CD14-positive monocyte (primary cell): Measurements from ENCODE around the gene SAP30. TPM values are rescaled to one million over a fixed set of nuclear protein-coding genes. Genes with fewer than 3 reads are reported as not detected.
A peak's percentile ranks its signal among the peaks of the same experiment; 100 is the strongest.

ENCODE experiments used
- DNase-seq, 3 donors: peaks; one replicate each; pipeline ENCODE4 v3.0.0-alpha.2; 2011 to 2022
- H2AFZ ChIP-seq: 2 replicates; pipeline ENCODE4 v1.6.0; 2012; ENCODE audit warnings: mild to moderate bottlenecking, low read depth, low read length, inconsistent platforms; ENCODE audit not compliant: insufficient read depth, poor library complexity, severe bottlenecking
- H3K27ac ChIP-seq, 2 donors: 1 replicate in 1 of 2; 2 replicates in 1 of 2; pipeline ENCODE4 v1.5.1; 2012 to 2013; ENCODE audit warnings: low read length in 2 of 2, control low read depth in 1 of 2, inconsistent platforms in 1 of 2, low read depth in 1 of 2, mild to moderate bottlenecking in 1 of 2
- H3K27me3 ChIP-seq, 2 donors: one replicate each; pipeline versions ENCODE4 v1.6.0 to v1.6.1; 2011 to 2013; ENCODE audit warnings: low read length in 2 of 2; ENCODE audit not compliant: control insufficient read depth in 2 of 2, insufficient read depth in 2 of 2
- H3K36me3 ChIP-seq, 2 donors: replicated peaks in 1 of 2; 1 replicate in 1 of 2; 2 replicates in 1 of 2; pipeline versions ENCODE4 v1.5.1 to v1.6.1; 2012 to 2013; ENCODE audit warnings: low read length in 2 of 2, control low read depth in 1 of 2, inconsistent platforms in 1 of 2, mild to moderate bottlenecking in 1 of 2; ENCODE audit not compliant: insufficient read depth in 2 of 2, control insufficient read depth in 1 of 2
- H3K4me1 ChIP-seq, 2 donors: 1 replicate in 1 of 2; 2 replicates in 1 of 2; pipeline versions ENCODE4 v1.5.1 to v1.6.1; 2012 to 2013; ENCODE audit warnings: low read length in 2 of 2, control low read depth in 1 of 2, inconsistent platforms in 1 of 2, mild to moderate bottlenecking in 1 of 2, moderate library complexity in 1 of 2; ENCODE audit not compliant: insufficient read depth in 2 of 2, control insufficient read depth in 1 of 2
- H3K4me2 ChIP-seq: replicated peaks from 2 replicates; pipeline ENCODE3; 2012; ENCODE audit warnings: low read length, moderate library complexity, mild to moderate bottlenecking; ENCODE audit not compliant: poor library complexity, severe bottlenecking; ENCODE audit errors: extremely low read depth
- H3K4me3 ChIP-seq, 3 experiments: fragments of 200-600 bp in 1 of 3; sonication (generic) in 1 of 3; replicated peaks in 1 of 3; 1 replicate in 2 of 3; 2 replicates in 1 of 3; pipeline ENCODE4 v1.5.1; 2011 to 2013; ENCODE audit warnings: low read length in 3 of 3, mild to moderate bottlenecking in 3 of 3, control low read depth in 2 of 3, low read depth in 2 of 3, inconsistent platforms in 1 of 3, moderate library complexity in 1 of 3
- H3K79me2 ChIP-seq: 2 replicates; pipeline ENCODE4 v1.6.0; 2012; ENCODE audit warnings: mild to moderate bottlenecking, control low read depth, inconsistent platforms, low read length, moderate library complexity; ENCODE audit not compliant: insufficient read depth
- H3K9ac ChIP-seq: 2 replicates; pipeline ENCODE4 v1.6.0; 2017; ENCODE audit warnings: low read length, mild to moderate bottlenecking; ENCODE audit not compliant: insufficient read depth, poor library complexity, severe bottlenecking
- H3K9me3 ChIP-seq, 2 donors: replicated peaks in 1 of 2; 1 replicate in 1 of 2; 2 replicates in 1 of 2; pipeline versions ENCODE4 v1.5.1 to v1.6.1; 2012 to 2013; ENCODE audit warnings: low read length in 2 of 2, control low read depth in 1 of 2; ENCODE audit not compliant: control insufficient read depth in 1 of 2, insufficient read depth in 1 of 2
- H4K20me1 ChIP-seq: 2 replicates; pipeline ENCODE4 v1.6.0; 2012; ENCODE audit warnings: mild to moderate bottlenecking, low read length, control low read depth, moderate library complexity; ENCODE audit not compliant: insufficient read depth
- H3K27ac Mint-ChIP-seq, 7 donors: one replicate each; pipeline ENCODE4 v1.8.0; 2020; ENCODE audit warnings: mild to moderate bottlenecking in 7 of 7, mixed read lengths in 7 of 7, moderate library complexity in 6 of 7, inconsistent platforms in 2 of 7
- H3K27me3 Mint-ChIP-seq, 3 donors: one replicate each; pipeline ENCODE4 v1.8.0; 2021 to 2022; ENCODE audit warnings: low read depth in 3 of 3, mild to moderate bottlenecking in 3 of 3, mixed read lengths in 3 of 3, moderate library complexity in 3 of 3, inconsistent platforms in 1 of 3
- H3K36me3 Mint-ChIP-seq, 2 donors: one replicate each; pipeline ENCODE4 v1.8.0; 2020; ENCODE audit warnings: mixed read lengths in 2 of 2, inconsistent platforms in 1 of 2, mild to moderate bottlenecking in 1 of 2
- H3K4me1 Mint-ChIP-seq: one replicate; pipeline ENCODE4 v1.8.0; 2020; ENCODE audit warnings: mild to moderate bottlenecking, mixed read lengths
- H3K4me3 Mint-ChIP-seq, 2 donors: one replicate each; pipeline ENCODE4 v1.8.0; 2020; ENCODE audit warnings: mild to moderate bottlenecking in 2 of 2, mixed read lengths in 2 of 2, moderate library complexity in 1 of 2
- H3K9me3 Mint-ChIP-seq, 7 donors: one replicate each; pipeline ENCODE4 v1.8.0; 2020 to 2022; ENCODE audit warnings: mixed read lengths in 7 of 7, mild to moderate bottlenecking in 6 of 7, moderate library complexity in 6 of 7, inconsistent platforms in 2 of 7
- CTCF ChIP-seq: fragments of 200-600 bp; IDR thresholded peaks from one replicate; pipeline ENCODE4 v1.8.0; 2022; ENCODE audit warnings: antibody characterized with exemption, mild to moderate bottlenecking
- WGBS: methylation state at CpG from one replicate; pipeline ENCODE4 v1.1.5; 2013; ENCODE audit warnings: missing lambda C conversion rate; ENCODE audit not compliant: insufficient coverage; 5-methylcytosine and 5-hydroxymethylcytosine counted together
- intact Hi-C, 2 donors: fragments of 100-400 bp; cut with micrococcal nuclease; formaldehyde crosslinking; loops; one replicate each; pipeline versions ENCODE4 v1.15.0 to v1.15.1; 2023
- polyA plus RNA-seq, 3 donors: library from polyadenylated mRNA; depleted of rRNA in 1 of 3; unstranded in 2 of 3; stranded (reverse) in 1 of 3; fragments of 300-500 nt in 2 of 3; fragments of >200 nt in 1 of 3; fragmentation: Illumina TruSeq in 2 of 3; gene quantifications; 1 replicate in 2 of 3; 2 replicates in 1 of 3; pipeline ENCODE4 v1.2.3, GENCODE V29; 2012 to 2021

The SAP30 gene
- polyA plus RNA-seq, 3 donors = 16.5 to 32.2 (median 21.8) TPM

GRCh38 chr4:173346074-173346473 lies 24.7 kb upstream of the SAP30 start:
- peaks cover 0 to 3% (median 2%) of the 10 kb centered on the region in 7 donors for H3K9me3 Mint-ChIP-seq
- Histone ChIP-seq H3K4me3 (no peak overlapping the region), H2AFZ (no peak overlapping the region), H3K27me3 (no peaks in the 10 kb centered on the region), H3K79me2 (no peaks in the 10 kb centered on the region), H3K36me3 (no peaks in the 10 kb centered on the region), H3K9me3 (no peaks in the 10 kb centered on the region), H3K4me2 (no peak overlapping the region), H3K9ac (no peak overlapping the region), H4K20me1 (no peaks in the 10 kb centered on the region), H3K27ac (no peak overlapping the region), H3K4me1 (no peaks in the 10 kb centered on the region)
- peaks cover 0 to under 1% (median 0%) of the 10 kb centered on the region in 3 donors for H3K27me3 Mint-ChIP-seq
- intact Hi-C loops = no loop called here
- TF ChIP-seq CTCF = no peak
- peaks cover 14% of the 10 kb centered on the region for H3K4me1 Mint-ChIP-seq
- no peak overlapping the region for H3K4me3 Mint-ChIP-seq
- H3K36me3 Mint-ChIP-seq = no peaks in the 10 kb centered on the region
- peak overlapping the region in 1 of 7 donors; percentile 27 for H3K27ac Mint-ChIP-seq
- WGBS = no CpG with 5 or more reads among the region's 2 CpGs
- no peak for DNase-seq

DNA sequence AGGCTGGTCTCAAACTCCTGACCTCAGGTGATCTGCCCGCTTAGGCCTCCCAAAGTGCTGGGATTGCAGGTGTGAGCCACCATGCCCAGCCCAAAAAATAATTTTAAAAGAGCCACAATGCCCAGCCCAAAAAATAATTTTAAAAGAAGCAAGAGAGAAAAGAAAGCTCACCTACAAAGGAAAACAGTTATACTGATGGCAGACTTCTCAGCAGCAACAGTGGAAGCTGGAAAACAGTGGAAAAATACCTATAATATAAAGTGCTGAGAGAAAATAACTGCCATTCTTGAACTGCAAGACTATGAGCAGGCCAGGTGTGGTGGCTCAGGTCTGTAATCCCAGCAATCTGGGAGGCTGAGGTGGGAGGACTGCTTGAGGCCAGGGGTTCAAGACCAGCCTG lies 23.3 kb upstream of the SAP30 start:
- Mint-ChIP-seq H3K4me1 (peaks cover 10% of the 10 kb centered on the region), H3K27me3 (no peaks in the 10 kb centered on the region), H3K9me3 (peaks cover 0 to 3% (median 2%) of the 10 kb centered on the region in 7 donors), H3K36me3 (no peaks in the 10 kb centered on the region), H3K27ac (no peak overlapping the region), H3K4me3 (no peak overlapping the region)
- no peak overlapping the region for H3K4me3 ChIP-seq
- intact Hi-C loops = no loop called here
- no peaks in the 10 kb centered on the region for H4K20me1 ChIP-seq
- H3K4me1 ChIP-seq = no peaks in the 10 kb centered on the region
- H3K36me3 ChIP-seq = no peaks in the 10 kb centered on the region
- no peak overlapping the region for H3K27ac ChIP-seq
- no peak for TF ChIP-seq CTCF
- no peaks in the 10 kb centered on the region for H3K9me3 ChIP-seq
- no peaks in the 10 kb centered on the region for H3K27me3 ChIP-seq
- no peaks in the 10 kb centered on the region for H3K79me2 ChIP-seq
- H3K9ac ChIP-seq = no peak overlapping the region
- H2AFZ ChIP-seq = no peak overlapping the region
- no peak for DNase-seq
- no CpG with 5 or more reads among the region's 1 CpG for WGBS
- no peak overlapping the region for H3K4me2 ChIP-seq
